ENCODE results near the gene EPC2. TPM values are rescaled to one million over a fixed set of nuclear protein-coding genes. Genes with fewer than 3 reads are reported as not detected.
A peak's percentile ranks its signal among the peaks of the same experiment; 100 is the strongest.

EPC2 gene
- polyA plus RNA-seq, 3 donors, result 1.4 to 19.2 (median 2.0) TPM

- DNase-seq, result no peak
- Histone ChIP-seq H3K9me3 (replicated peaks in 1 of 2; ENCODE audit: control insufficient read depth in 1 of 2, insufficient read depth in 1 of 2, low read length in 2 of 2) (peaks cover 6 to 22% of the 10 kb centered on the region in 2 donors), H3K4me2 (replicated peaks; ENCODE audit: extremely low read depth, low read length, poor library complexity, severe bottlenecking) (no peak overlapping the region), H2AFZ (ENCODE audit: insufficient read depth, low read depth, low read length, poor library complexity, severe bottlenecking) (no peak overlapping the region), H3K27me3 (ENCODE audit: control insufficient read depth in 2 of 2, insufficient read depth in 2 of 2, low read length in 2 of 2) (no peaks in the 10 kb centered on the region), H3K27ac (ENCODE audit: low read depth in 1 of 2, low read length in 2 of 2) (no peak overlapping the region), H3K79me2 (ENCODE audit: insufficient read depth, low read length) (peaks cover 56% of the 10 kb centered on the region), H3K9ac (ENCODE audit: insufficient read depth, low read length, poor library complexity, severe bottlenecking) (no peak overlapping the region), H4K20me1 (ENCODE audit: insufficient read depth, low read length) (peaks cover 65% of the 10 kb centered on the region), H3K4me3 (replicated peaks in 1 of 3; ENCODE audit: low read depth in 2 of 3, low read length in 3 of 3) (no peak overlapping the region), H3K4me1 (ENCODE audit: control insufficient read depth in 1 of 2, insufficient read depth in 2 of 2, low read length in 2 of 2) (no peaks in the 10 kb centered on the region), H3K36me3 (replicated peaks in 1 of 2; ENCODE audit: control insufficient read depth in 1 of 2, insufficient read depth in 2 of 2, low read length in 2 of 2) (peaks cover 20 to 62% of the 10 kb centered on the region in 2 donors)
- WGBS (ENCODE audit: insufficient coverage), result no CpG with 5 or more reads among the region's 2 CpGs
- Mint-ChIP-seq H3K27ac (peak overlapping the region in 2 of 7 donors; percentile 4 to 13), H3K36me3 (peaks cover 53 to 66% of the 10 kb centered on the region in 2 donors), H3K27me3 (ENCODE audit: low read depth in 3 of 3) (no peaks in the 10 kb centered on the region), H3K4me1 (peaks cover 13% of the 10 kb centered on the region), H3K4me3 (no peak overlapping the region), H3K9me3 (peaks cover 17 to 23% (median 18%) of the 10 kb centered on the region in 7 donors)
- intact Hi-C loops (cut with micrococcal nuclease), result no loop called here
- no peak for TF ChIP-seq CTCF (IDR thresholded peaks at IDR 0.05)
Observed at GRCh38 chr2:148696985-148697384, 52.4 kb downstream of the EPC2 start.

DNA sequence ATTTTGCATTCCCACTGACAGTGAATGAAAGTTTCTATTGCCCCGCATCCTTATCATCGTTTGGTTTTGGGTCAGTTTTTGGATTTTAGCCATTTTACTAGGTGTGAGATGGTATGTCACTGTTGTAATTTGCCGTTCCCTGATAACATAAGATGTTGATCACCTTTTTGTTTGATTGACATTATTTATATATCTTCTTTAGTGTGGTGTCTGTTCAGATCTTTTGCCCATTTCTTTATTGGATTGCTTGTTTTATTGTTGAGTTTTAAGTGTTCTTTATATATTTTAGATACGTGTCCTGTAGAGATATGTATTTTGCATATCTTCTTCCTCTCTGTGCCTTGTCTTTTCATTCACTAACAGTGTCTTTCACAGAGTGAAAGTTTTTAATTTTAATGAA, 55.3 kb downstream of the EPC2 start:
- H2AFZ ChIP-seq (ENCODE audit: insufficient read depth, low read depth, low read length, poor library complexity, severe bottlenecking), result no peak overlapping the region
- no peak overlapping the region for H3K4me2 ChIP-seq (replicated peaks; ENCODE audit: extremely low read depth, low read length, poor library complexity, severe bottlenecking)
- H3K9me3 ChIP-seq (replicated peaks in 1 of 2; ENCODE audit: control insufficient read depth in 1 of 2, insufficient read depth in 1 of 2, low read length in 2 of 2), result peaks cover 4 to 33% of the 10 kb centered on the region in 2 donors
- H3K4me3 ChIP-seq (replicated peaks in 1 of 3; ENCODE audit: low read depth in 2 of 3, low read length in 3 of 3), result no peak overlapping the region
- peaks cover 73% of the 10 kb centered on the region for H3K79me2 ChIP-seq (ENCODE audit: insufficient read depth, low read length)
- TF ChIP-seq CTCF (IDR thresholded peaks at IDR 0.05), result no peak
- no peak overlapping the region for H3K27ac ChIP-seq (ENCODE audit: low read depth in 1 of 2, low read length in 2 of 2)
- no peak overlapping the region for H3K27ac Mint-ChIP-seq
- intact Hi-C loops (cut with micrococcal nuclease), result no loop called here
- H3K4me3 Mint-ChIP-seq, result no peak overlapping the region
- peaks cover 17 to 27% (median 21%) of the 10 kb centered on the region in 7 donors for H3K9me3 Mint-ChIP-seq
- H4K20me1 ChIP-seq (ENCODE audit: insufficient read depth, low read length), result peaks cover 61% of the 10 kb centered on the region
- no peaks in the 10 kb centered on the region for H3K27me3 Mint-ChIP-seq (ENCODE audit: low read depth in 3 of 3)
- H3K4me1 ChIP-seq (ENCODE audit: control insufficient read depth in 1 of 2, insufficient read depth in 2 of 2, low read length in 2 of 2), result no peaks in the 10 kb centered on the region
- H3K9ac ChIP-seq (ENCODE audit: insufficient read depth, low read length, poor library complexity, severe bottlenecking), result no peak overlapping the region
- peaks cover 1% of the 10 kb centered on the region for H3K4me1 Mint-ChIP-seq
- peaks cover 43 to 72% of the 10 kb centered on the region in 2 donors for H3K36me3 Mint-ChIP-seq
- no peaks in the 10 kb centered on the region for H3K27me3 ChIP-seq (ENCODE audit: control insufficient read depth in 2 of 2, insufficient read depth in 2 of 2, low read length in 2 of 2)
- whole genome bisulfite sequencing (ENCODE audit: insufficient coverage), result no CpG with 5 or more reads among the region's 4 CpGs
- peaks cover 19 to 53% of the 10 kb centered on the region in 2 donors for H3K36me3 ChIP-seq (replicated peaks in 1 of 2; ENCODE audit: control insufficient read depth in 1 of 2, insufficient read depth in 2 of 2, low read length in 2 of 2)
- no peak for DNase-seq
